HFFc6 (cell line): ENCODE data around the gene PNPLA3. TPM values are rescaled to one million over a fixed set of nuclear protein-coding genes. Genes with fewer than 3 reads are reported as not detected.

ENCODE experiments used
- DNase-seq: peaks from one replicate; pipeline ENCODE4 v3.0.0-alpha.2; 2018
- H3K27ac Mint-ChIP-seq: 2 replicates; pipeline ENCODE4 v1.8.0; 2020; ENCODE audit warnings: mild to moderate bottlenecking, mixed read lengths
- H3K27me3 Mint-ChIP-seq: 2 replicates; pipeline ENCODE4 v1.8.0; 2021; ENCODE audit warnings: mild to moderate bottlenecking, moderate library complexity, mixed read lengths; ENCODE audit not compliant: insufficient read depth
- H3K36me3 Mint-ChIP-seq: 2 replicates; pipeline ENCODE4 v1.8.0; 2021; ENCODE audit warnings: low read depth, mixed read lengths
- H3K4me1 Mint-ChIP-seq: 2 replicates; pipeline ENCODE4 v1.8.0; 2020; ENCODE audit warnings: low read depth, mixed read lengths
- H3K4me3 Mint-ChIP-seq: 2 replicates; pipeline ENCODE4 v1.8.0; 2020; ENCODE audit warnings: mild to moderate bottlenecking, moderate library complexity, mixed read lengths
- H3K9me3 Mint-ChIP-seq: 2 replicates; pipeline ENCODE4 v1.8.0; 2020; ENCODE audit warnings: mild to moderate bottlenecking, mixed read lengths
- CTCF ChIP-seq: fragments of 200-600 bp; sonication (generic); IDR thresholded peaks from 2 replicates; pipeline ENCODE4 v1.5.0; 2021; ENCODE audit warnings: antibody characterized with exemption, mild to moderate bottlenecking
- total RNA-seq, 6 experiments: library from RNA; stranded (reverse); fragmentation: NEBNext Ultra II Directional; extraction: Animal tissue kit (Norgen Biotek cat#: 25700); gene quantifications; 2 replicates in 1 of 6; 3 replicates in 5 of 6; pipeline ENCODE4 v1.2.3, GENCODE V29; 2021

PNPLA3 gene
- total RNA-seq, 6 experiments from 2014 or later: 3.0 to 6.5 (median 3.4) TPM

GRCh38 chr22:43983808-43984207 is 60.2 kb downstream of the PNPLA3 start:
- Mint-ChIP-seq H3K27me3 (peaks cover 2% of the 10 kb centered on the region), H3K4me1 (no peaks in the 10 kb centered on the region), H3K27ac (no peak overlapping the region), H3K9me3 (no peaks in the 10 kb centered on the region), H3K4me3 (no peak overlapping the region), H3K36me3 (peaks cover 25% of the 10 kb centered on the region)
- TF ChIP-seq CTCF: no peak
- no peak for DNase-seq

- no peak for DNase-seq
- Mint-ChIP-seq H3K9me3 (no peaks in the 10 kb centered on the region), H3K27ac (no peak overlapping the region), H3K27me3 (no peaks in the 10 kb centered on the region; the same call in 1 of the 2 replicates), H3K4me3 (no peak overlapping the region), H3K36me3 (peaks cover 9% of the 10 kb centered on the region; the same call in 1 of the 2 replicates), H3K4me1 (no peaks in the 10 kb centered on the region)
- no peak for TF ChIP-seq CTCF
Observed at GRCh38 chr22:43985532-43985931, 61.9 kb downstream of the PNPLA3 start.

- peaks cover 18% of the 10 kb centered on the region for H3K36me3 Mint-ChIP-seq
- no peaks in the 10 kb centered on the region; the same call in 1 of the 2 replicates for H3K27me3 Mint-ChIP-seq
- peaks cover 17% of the 10 kb centered on the region for H3K4me1 Mint-ChIP-seq
- H3K4me3 Mint-ChIP-seq: no peak overlapping the region
- DNase-seq: no peak
- TF ChIP-seq CTCF: no peak
- no peaks in the 10 kb centered on the region for H3K9me3 Mint-ChIP-seq
- no peak overlapping the region for H3K27ac Mint-ChIP-seq
Observed at GRCh38 chr22:43988116-43988820, 64.7 kb downstream of the PNPLA3 start.

- TF ChIP-seq CTCF: no peak
- no peak overlapping the region for H3K27ac Mint-ChIP-seq
Observed at GRCh38 chr22:43988960-43989359, 65.4 kb downstream of the PNPLA3 start.

GRCh38 chr22:43990044-43990443 is 66.4 kb downstream of the PNPLA3 start:
- Mint-ChIP-seq H3K36me3 (peaks cover 20% of the 10 kb centered on the region), H3K27ac (no peak overlapping the region), H3K27me3 (no peaks in the 10 kb centered on the region; the same call in 1 of the 2 replicates), H3K4me1 (peaks cover 21% of the 10 kb centered on the region), H3K4me3 (no peak overlapping the region), H3K9me3 (no peaks in the 10 kb centered on the region)
- no peak for TF ChIP-seq CTCF
- no peak for DNase-seq

More at GRCh38 chr22:43988960-43989359, 65.4 kb downstream of the PNPLA3 start:
- peaks cover 21% of the 10 kb centered on the region for H3K4me1 Mint-ChIP-seq
- no peak for DNase-seq
- no peaks in the 10 kb centered on the region for H3K9me3 Mint-ChIP-seq
- H3K27me3 Mint-ChIP-seq: no peaks in the 10 kb centered on the region; the same call in 1 of the 2 replicates
- peaks cover 17% of the 10 kb centered on the region for H3K36me3 Mint-ChIP-seq
- H3K4me3 Mint-ChIP-seq: no peak overlapping the region
